A673 (cell line): ENCODE data around the gene PTH1R. TPM values are rescaled to one million over a fixed set of nuclear protein-coding genes. Genes with fewer than 3 reads are reported as not detected.

ENCODE experiments used
- BruUV-seq: library from RNA; stranded (reverse); fragments of 400-500 nt; replicated peaks from 2 replicates; lab custom pipeline; 2021; lab: Mats Ljungman, UMichigan
- CTCF ChIA-PET: fragments of 300-600 bp; sonication (Branson Sonifier 250); formaldehyde crosslinking; loops from one replicate; lab custom pipeline; 2022; ENCODE audit warnings: antibody characterized with exemption; lab: Charles Lee
- POLR2A ChIA-PET: fragments of 300-600 bp; sonication (Branson Sonifier 250); formaldehyde crosslinking; loops from one replicate; lab custom pipeline; 2022; ENCODE audit warnings: antibody characterized with exemption; ENCODE audit not compliant: low non-redundant PET; lab: Charles Lee
- DNase-seq: peaks from one replicate; pipeline ENCODE4 v3.0.0-alpha.2; 2015; ENCODE audit warnings: low spot score
- H3K27ac ChIP-seq: fragments of 200-600 bp; sonication (generic); 2 replicates; pipeline ENCODE4 v1.5.1; 2016; ENCODE audit warnings: mixed run types, low read depth, mild to moderate bottlenecking, mixed read lengths, antibody characterized with exemption, low read length; ENCODE audit not compliant: poor library complexity, severe bottlenecking
- H3K27me3 ChIP-seq: fragments of 200-600 bp; sonication (generic); replicated peaks from 2 replicates; pipeline ENCODE4 v1.6.1; 2017; ENCODE audit warnings: mixed run types, low read depth, mild to moderate bottlenecking, mixed read lengths, antibody characterized with exemption, low read length; ENCODE audit not compliant: insufficient read depth, poor library complexity
- H3K36me3 ChIP-seq: fragments of 200-600 bp; sonication (generic); 2 replicates; pipeline ENCODE4 v1.6.1; 2016; ENCODE audit warnings: mixed run types, mild to moderate bottlenecking, mixed read lengths, antibody characterized with exemption, low read length; ENCODE audit not compliant: insufficient read depth, poor library complexity, severe bottlenecking
- H3K4me1 ChIP-seq: fragments of 200-600 bp; sonication (generic); 2 replicates; pipeline ENCODE4 v1.6.1; 2017; ENCODE audit warnings: mixed run types, mild to moderate bottlenecking, mixed read lengths, antibody characterized with exemption, low read length; ENCODE audit not compliant: insufficient read depth, poor library complexity, severe bottlenecking
- H3K4me3 ChIP-seq: fragments of 200-600 bp; sonication (generic); 2 replicates; pipeline ENCODE4 v1.5.1; 2016; ENCODE audit warnings: low read depth, mixed run types, mild to moderate bottlenecking, mixed read lengths, low read length; ENCODE audit not compliant: poor library complexity, severe bottlenecking
- H3K9me3 ChIP-seq: fragments of 200-600 bp; sonication (generic); 2 replicates; pipeline ENCODE4 v1.6.1; 2016; ENCODE audit warnings: mixed run types, low read depth, mild to moderate bottlenecking, mixed read lengths, antibody characterized with exemption, low read length; ENCODE audit not compliant: poor library complexity, severe bottlenecking
- CTCF ChIP-seq: fragments of 300-800, 200-600 bp; sonication (generic); conservative IDR thresholded peaks from 2 replicates; pipeline ENCODE4 v1.5.1; 2017; ENCODE audit warnings: low read depth, mild to moderate bottlenecking, antibody characterized with exemption, low read length, moderate library complexity, mixed read lengths
- EZH2 ChIP-seq: fragments of 200-600 bp; sonication (generic); IDR thresholded peaks from 2 replicates; pipeline ENCODE4 v1.6.1; 2017; ENCODE audit warnings: borderline replicate concordance, low read depth, mild to moderate bottlenecking, mixed read lengths, antibody characterized with exemption, low read length; ENCODE audit not compliant: poor library complexity, severe bottlenecking
- intact Hi-C: fragments of 100-400 bp; cut with micrococcal nuclease; formaldehyde crosslinking; loops from one replicate; pipeline ENCODE4 v1.10.0; 2022; ENCODE audit not compliant: unreplicated experiment
- total RNA-seq: library from RNA; stranded (reverse); gene quantifications from 2 replicates; pipeline ENCODE4 v1.2.3, GENCODE V29; 2021

The PTH1R gene
- total RNA-seq, 1 experiment from 2014 or later, result 1.2 TPM

GRCh38 chr3:46948830-46949671 is 71.5 kb downstream of the PTH1R start:
- Histone ChIP-seq H3K4me1 (no peaks in the 10 kb centered on the region), H3K27ac (no peak overlapping the region), H3K36me3 (no peaks in the 10 kb centered on the region), H3K4me3 (no peak overlapping the region), H3K9me3 (no peaks in the 10 kb centered on the region), H3K27me3 (no peaks in the 10 kb centered on the region)
- DNase-seq, result no peak
- intact Hi-C loops, result no loop called here
- no TSS peak for BruUV-seq
- POLR2A ChIA-PET, result no interaction called here
- TF ChIP-seq EZH2, result no peak
- TF ChIP-seq CTCF, result no peak
- CTCF ChIA-PET, result no interaction called here

- no peaks in the 10 kb centered on the region for H3K9me3 ChIP-seq
- BruUV-seq, result no TSS peak
- no peaks in the 10 kb centered on the region for H3K4me1 ChIP-seq
- intact Hi-C loops, result no loop called here
- CTCF ChIA-PET, result no interaction called here
- no peak overlapping the region for H3K4me3 ChIP-seq
- no peaks in the 10 kb centered on the region for H3K27me3 ChIP-seq
- POLR2A ChIA-PET, result no interaction called here
- TF ChIP-seq CTCF (no peak), EZH2 (no peak)
- no peaks in the 10 kb centered on the region for H3K36me3 ChIP-seq
- H3K27ac ChIP-seq, result no peak overlapping the region
- DNase-seq, result no peak
These were observed 72.7 kb downstream of the PTH1R start for GRCh38 chr3:46950177-46950576.

GRCh38 chr3:46950650-46951241 is 73.2 kb downstream of the PTH1R start:
- BruUV-seq, result no TSS peak
- H3K36me3 ChIP-seq, result no peaks in the 10 kb centered on the region
- no peak for DNase-seq
- intact Hi-C loops, result no loop called here
- no peaks in the 10 kb centered on the region for H3K4me1 ChIP-seq
- H3K9me3 ChIP-seq, result no peaks in the 10 kb centered on the region
- H3K27ac ChIP-seq, result no peak overlapping the region
- H3K27me3 ChIP-seq, result no peaks in the 10 kb centered on the region
- ChIA-PET CTCF (interaction anchor here (0.6 kb wide), 1 partner anchor 28 kb away, joined by 6 read pairs; no protein-coding TSS in a partner anchor), POLR2A (no interaction called here)
- H3K4me3 ChIP-seq, result no peak overlapping the region
- TF ChIP-seq EZH2 (no peak), CTCF (no peak)
